Measurements from ENCODE around the gene EEF1AKMT4.

GRCh38 chr3:184236636-184237035 is 12.8 kb upstream of the EEF1AKMT4 start:
- TF ChIP-seq CTCF (IDR thresholded peaks at IDR 0.05) (no peak), EP300 (IDR thresholded peaks at IDR 0.05) (no peak)

Measured in stomach (tissue), 4 donors.